NT2/D1 (cell line): ENCODE data around the gene SLC5A4.

ENCODE experiments used
- DNase-seq: peaks from one replicate; pipeline ENCODE4 v3.0.0-alpha.2; 2011; ENCODE audit warnings: low read depth, low spot score
- H3K27me3 ChIP-seq: 2 replicates; pipeline ENCODE4 v1.6.0; 2011; ENCODE audit warnings: mild to moderate bottlenecking; ENCODE audit not compliant: insufficient read length, insufficient read depth
- H3K36me3 ChIP-seq: 2 replicates; pipeline ENCODE4 v1.6.1; 2011; ENCODE audit warnings: mild to moderate bottlenecking, low read length, mixed read lengths; ENCODE audit not compliant: insufficient read depth, insufficient read length
- H3K4me1 ChIP-seq: 2 replicates; pipeline ENCODE4 v1.5.1; 2011; ENCODE audit not compliant: insufficient read depth, insufficient read length
- H3K4me3 ChIP-seq: 2 replicates; pipeline ENCODE4 v1.5.1; 2011; ENCODE audit warnings: low read depth; ENCODE audit not compliant: insufficient read length
- H3K9ac ChIP-seq: 2 replicates; pipeline ENCODE4 v1.6.0; 2011; ENCODE audit warnings: low read depth; ENCODE audit not compliant: insufficient read length
- H3K9me3 ChIP-seq: 2 replicates; pipeline ENCODE4 v1.5.1; 2011; ENCODE audit warnings: mild to moderate bottlenecking, low read length; ENCODE audit not compliant: insufficient read depth
- SUZ12 ChIP-seq: IDR thresholded peaks from 2 replicates; pipeline ENCODE4 v1.6.1; 2011; ENCODE audit not compliant: insufficient read length, insufficient read depth; ENCODE audit errors: extremely low read depth
- YY1 ChIP-seq: IDR thresholded peaks from 2 replicates; pipeline ENCODE4 v1.6.1; 2011; ENCODE audit not compliant: insufficient read length, insufficient read depth
- ZNF274 ChIP-seq: IDR thresholded peaks from 2 replicates; pipeline ENCODE4 v1.6.1; 2011; ENCODE audit warnings: mild to moderate bottlenecking, low read depth, low read length

SLC5A4 gene

GRCh38 chr22:32204856-32205722 lies 50.1 kb downstream of the SLC5A4 start, which contains the start of gene RFPL2:
Gene RFPL2, minus strand, starts transcription at chr22:32205073. Its CDS starts 2,622 bp downstream, at chr22:32202451.
- TF ChIP-seq YY1 (no peak), ZNF274 (no peak), SUZ12 (no peak)
- peaks cover 26% of the 10 kb centered on the region; the same call in 1 of the 2 replicates for H3K9me3 ChIP-seq
- H3K36me3 ChIP-seq: no peaks in the 10 kb centered on the region
- peak within 1 kb of the TSS; percentile 42 for H3K9ac ChIP-seq
- peak within 1 kb of the TSS; percentile 40 for H3K4me3 ChIP-seq
- peak; percentile 39 for DNase-seq
- H3K4me1 ChIP-seq: peaks cover 8% of the 10 kb centered on the region
- peaks cover 38% of the 10 kb centered on the region for H3K27me3 ChIP-seq

- peak overlapping the region; percentile 42 for H3K9ac ChIP-seq
- DNase-seq: no peak
- peak overlapping the region; percentile 40 for H3K4me3 ChIP-seq
- peaks cover 26% of the 10 kb centered on the region; the same call in 1 of the 2 replicates for H3K9me3 ChIP-seq
- no peaks in the 10 kb centered on the region for H3K36me3 ChIP-seq
- H3K27me3 ChIP-seq: peaks cover 38% of the 10 kb centered on the region
- TF ChIP-seq YY1 (no peak), SUZ12 (no peak), ZNF274 (no peak)
- H3K4me1 ChIP-seq: peaks cover 8% of the 10 kb centered on the region
Observed at GRCh38 chr22:32204040-32204855, 50.9 kb downstream of the SLC5A4 start.

- Histone ChIP-seq H3K27me3 (peaks cover 38% of the 10 kb centered on the region), H3K4me3 (peak overlapping the region; percentile 19), H3K9ac (no peak overlapping the region), H3K4me1 (peaks cover 8% of the 10 kb centered on the region), H3K36me3 (no peaks in the 10 kb centered on the region), H3K9me3 (peaks cover 25% of the 10 kb centered on the region; the same call in 1 of the 2 replicates)
- TF ChIP-seq YY1 (no peak), ZNF274 (no peak), SUZ12 (no peak)
- DNase-seq: no peak
Observed at GRCh38 chr22:32203181-32204039, 51.7 kb downstream of the SLC5A4 start.

GRCh38 chr22:32202539-32203180 lies 52.5 kb downstream of the SLC5A4 start:
- Histone ChIP-seq H3K4me3 (peak overlapping the region; percentile 19), H3K36me3 (no peaks in the 10 kb centered on the region), H3K27me3 (peaks cover 43% of the 10 kb centered on the region), H3K9me3 (peaks cover 17% of the 10 kb centered on the region; the same call in 1 of the 2 replicates), H3K4me1 (peaks cover 8% of the 10 kb centered on the region), H3K9ac (no peak overlapping the region)
- peak; percentile 25 for DNase-seq
- TF ChIP-seq YY1 (no peak), ZNF274 (no peak), SUZ12 (no peak)

- H3K9ac ChIP-seq: no peak overlapping the region
- TF ChIP-seq ZNF274 (no peak), YY1 (no peak), SUZ12 (no peak)
- peaks cover 45% of the 10 kb centered on the region for H3K27me3 ChIP-seq
- H3K4me3 ChIP-seq: no peak overlapping the region
- H3K9me3 ChIP-seq: peaks cover 12% of the 10 kb centered on the region; the same call in 1 of the 2 replicates
- DNase-seq: no peak
- H3K4me1 ChIP-seq: peaks cover 8% of the 10 kb centered on the region
- no peaks in the 10 kb centered on the region for H3K36me3 ChIP-seq
Observed at GRCh38 chr22:32202161-32202538, 53.0 kb downstream of the SLC5A4 start.

- H3K4me1 ChIP-seq: peaks cover 8% of the 10 kb centered on the region
- no peak for DNase-seq
- no peaks in the 10 kb centered on the region for H3K36me3 ChIP-seq
- no peak overlapping the region for H3K4me3 ChIP-seq
- H3K27me3 ChIP-seq: peaks cover 45% of the 10 kb centered on the region
- no peak for TF ChIP-seq YY1
- TF ChIP-seq SUZ12: no peak
- no peak for TF ChIP-seq ZNF274
- no peak overlapping the region for H3K9ac ChIP-seq
- H3K9me3 ChIP-seq: no peaks in the 10 kb centered on the region
Observed at GRCh38 chr22:32200752-32201151, 54.4 kb downstream of the SLC5A4 start.
